LHCN-M2 (cell line): Measurements from ENCODE around the gene PDLIM4. TPM values are rescaled to one million over a fixed set of nuclear protein-coding genes. Genes with fewer than 3 reads are reported as not detected.
A peak's percentile ranks its signal among the peaks of the same experiment; 100 is the strongest.

ENCODE experiments used
- DNase-seq: peaks from one replicate; pipeline ENCODE4 v3.0.0-alpha.2; 2012; ENCODE audit warnings: low read depth
- total RNA-seq: library from RNA; depleted of rRNA; stranded (reverse); fragments of >200 nt; gene quantifications from 2 replicates; pipeline ENCODE4 v1.2.3, GENCODE V29; 2014

Gene PDLIM4
- total RNA-seq, 1 experiment from 2014 or later = 153 TPM

DNA sequence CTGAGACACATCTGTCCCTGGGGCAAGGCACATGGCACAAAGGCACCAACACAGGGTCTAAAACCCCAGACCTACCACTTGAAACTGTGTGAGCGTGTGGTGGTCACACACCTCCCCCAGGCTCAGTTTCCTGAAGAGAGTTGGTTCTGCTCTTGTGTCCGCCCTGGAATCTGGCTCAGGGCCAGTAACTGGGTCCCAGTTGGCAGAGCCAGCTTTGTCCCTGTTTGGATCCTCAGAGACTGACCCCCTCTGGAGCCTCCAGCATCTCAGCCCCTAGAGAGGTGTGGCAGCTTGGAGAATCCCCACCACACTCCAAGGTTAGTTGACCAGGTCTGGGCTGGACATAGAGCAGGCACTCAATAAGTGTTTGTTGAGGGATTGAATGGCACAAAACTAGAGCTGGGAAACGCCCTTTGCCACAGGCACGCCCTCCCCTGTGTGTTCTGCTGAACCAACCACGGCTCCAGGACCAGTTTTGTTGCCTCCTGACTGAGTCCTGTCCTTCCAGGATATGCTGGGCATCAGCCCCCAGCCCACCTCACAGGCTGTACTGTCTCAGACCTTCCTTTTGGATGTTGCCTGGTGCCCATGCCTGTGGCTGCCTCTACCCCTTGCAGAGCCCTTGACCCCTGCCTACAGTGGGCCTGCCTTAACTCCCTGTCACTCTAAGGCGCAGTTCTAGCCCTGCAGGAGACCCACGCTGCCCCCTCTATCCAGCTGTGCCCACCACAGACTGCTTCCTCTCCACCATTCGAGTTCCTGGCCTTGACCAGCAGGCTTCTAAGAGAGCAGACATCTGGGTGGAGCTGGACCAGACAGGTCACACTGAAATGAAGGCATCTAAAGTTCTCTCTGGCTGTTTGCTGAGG is 3.8 kb upstream of the PDLIM4 start:
- DNase-seq = no peak

DNA sequence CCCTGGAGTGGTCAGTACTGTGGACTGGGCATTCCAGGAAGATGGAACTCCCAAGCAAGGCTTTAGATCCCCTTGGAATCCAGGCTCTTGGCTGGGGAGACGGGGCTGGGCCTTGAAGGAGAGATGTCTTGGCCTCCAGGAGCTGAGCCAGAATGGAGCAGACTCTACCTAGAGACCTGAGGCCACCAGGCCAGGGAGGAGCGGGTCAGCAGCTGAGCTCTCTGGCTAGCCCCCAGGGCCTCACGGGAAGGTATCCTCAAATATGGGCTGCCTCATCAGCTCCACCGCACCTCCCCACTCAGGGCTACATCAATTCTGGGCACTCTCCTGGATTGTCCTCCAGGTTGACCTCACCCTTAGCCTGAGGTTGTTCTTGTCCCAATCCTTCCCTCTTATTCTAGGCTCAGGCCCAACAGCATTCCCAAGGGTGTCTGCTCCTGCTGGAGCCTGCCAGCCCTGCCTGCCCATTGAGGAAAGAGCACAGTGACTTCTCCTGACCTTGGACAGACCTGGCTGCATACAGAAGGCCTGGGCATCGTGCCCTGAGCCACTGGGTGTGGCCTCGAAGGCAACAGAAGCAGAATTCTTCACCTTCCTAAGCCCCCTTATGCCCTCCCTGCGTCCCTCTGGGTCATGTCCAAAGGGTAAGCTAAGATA is 3.0 kb upstream of the PDLIM4 start:
- no peak for DNase-seq

DNA sequence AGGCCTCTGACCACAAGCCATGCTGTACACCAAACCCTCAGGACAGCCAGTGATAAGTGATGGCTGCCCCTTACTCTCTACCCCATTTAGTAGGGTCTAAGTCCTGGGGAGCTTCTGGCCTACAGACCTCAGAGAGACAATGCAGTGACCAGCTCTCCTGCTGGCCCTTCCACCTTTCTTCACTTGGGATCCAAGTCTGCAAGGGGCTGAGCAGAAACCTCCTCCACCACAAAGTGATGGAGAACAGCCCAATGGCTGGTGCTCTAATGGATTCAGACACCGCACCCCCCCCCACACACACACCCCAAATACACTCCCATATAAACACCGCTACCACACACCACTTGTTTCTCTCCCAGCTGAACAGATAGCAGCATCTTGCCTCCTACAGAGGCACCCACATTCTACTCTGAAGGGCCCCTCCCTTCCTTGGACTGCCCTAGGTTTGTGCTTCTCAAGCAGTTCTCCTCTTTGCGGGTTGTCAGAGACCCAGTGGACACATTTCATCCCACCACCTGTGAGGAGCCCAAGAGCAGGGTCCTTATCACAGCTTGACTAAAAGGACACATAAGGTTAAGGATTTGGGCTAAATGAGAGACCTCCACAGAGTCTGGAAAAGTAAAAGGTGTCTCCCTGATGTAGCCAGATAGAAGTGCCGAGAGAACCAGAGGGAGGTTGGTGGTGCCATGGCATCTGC is 1.3 kb upstream of the PDLIM4 start:
- DNase-seq = no peak

DNA sequence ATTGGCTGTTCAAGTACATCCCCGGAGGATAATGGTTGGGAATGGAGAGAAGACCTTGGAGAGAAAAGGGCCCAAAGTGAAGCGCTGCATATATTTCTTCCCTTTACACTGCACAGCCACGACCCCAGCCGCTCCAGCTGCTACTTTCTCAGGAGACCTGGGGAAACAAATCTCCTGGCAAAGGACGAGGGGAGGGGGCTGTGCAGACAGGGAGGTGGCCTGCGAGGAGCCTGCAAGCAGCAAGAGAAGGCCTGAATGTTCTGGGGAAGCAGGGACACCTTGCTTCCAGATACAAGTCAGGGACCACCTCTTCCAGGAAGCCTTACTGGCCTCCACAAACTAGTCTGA is 739 bp upstream of the PDLIM4 start:
- no peak for DNase-seq

DNA sequence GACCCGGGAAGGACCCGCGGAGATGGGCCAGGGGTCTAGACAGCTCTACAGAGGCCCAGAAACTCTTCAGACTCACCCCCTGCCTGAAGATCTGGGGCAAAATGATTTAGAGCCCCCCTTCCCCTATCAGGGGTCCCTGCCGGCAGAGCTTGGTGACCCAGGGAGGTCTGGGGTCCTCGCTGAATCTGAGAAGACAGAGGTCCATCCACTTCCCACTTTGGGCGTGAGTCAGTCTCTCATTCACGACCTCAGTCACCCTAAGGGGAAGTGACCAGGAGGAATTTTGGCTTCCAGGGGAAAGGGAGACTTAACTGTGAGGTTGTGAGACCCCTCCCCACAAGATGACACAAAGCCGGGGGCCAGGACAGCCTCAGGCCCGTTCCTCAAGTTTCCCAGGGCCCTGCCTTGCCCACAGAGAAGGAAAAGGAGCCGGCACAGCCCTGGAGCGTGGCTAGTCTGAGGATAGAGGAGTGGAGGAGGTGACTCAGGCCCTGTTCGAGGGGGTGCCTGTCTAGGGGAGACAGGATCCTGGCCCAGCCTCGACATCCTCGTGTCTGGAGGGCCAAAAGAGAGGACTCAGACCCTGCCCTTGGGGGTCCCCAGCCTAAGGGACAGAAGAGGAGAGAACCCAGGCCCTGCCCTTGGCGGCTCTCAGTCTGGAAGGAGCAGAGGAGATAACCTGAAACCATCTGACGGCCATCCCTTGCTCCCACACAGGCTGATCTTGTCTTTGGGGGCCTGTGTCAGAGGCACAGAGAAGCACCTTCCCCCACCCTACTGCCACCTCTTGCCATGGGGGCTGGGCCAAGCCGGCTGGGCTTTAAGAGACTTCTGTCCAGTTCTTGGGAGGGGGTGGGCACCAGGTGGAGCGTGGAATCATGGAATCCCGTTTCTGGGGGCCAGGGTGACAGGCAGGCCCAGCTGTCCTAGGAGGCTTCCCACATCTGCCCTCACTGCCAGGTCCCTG is 889 bp downstream of the PDLIM4 start:
- peak; percentile 60 for DNase-seq

DNA sequence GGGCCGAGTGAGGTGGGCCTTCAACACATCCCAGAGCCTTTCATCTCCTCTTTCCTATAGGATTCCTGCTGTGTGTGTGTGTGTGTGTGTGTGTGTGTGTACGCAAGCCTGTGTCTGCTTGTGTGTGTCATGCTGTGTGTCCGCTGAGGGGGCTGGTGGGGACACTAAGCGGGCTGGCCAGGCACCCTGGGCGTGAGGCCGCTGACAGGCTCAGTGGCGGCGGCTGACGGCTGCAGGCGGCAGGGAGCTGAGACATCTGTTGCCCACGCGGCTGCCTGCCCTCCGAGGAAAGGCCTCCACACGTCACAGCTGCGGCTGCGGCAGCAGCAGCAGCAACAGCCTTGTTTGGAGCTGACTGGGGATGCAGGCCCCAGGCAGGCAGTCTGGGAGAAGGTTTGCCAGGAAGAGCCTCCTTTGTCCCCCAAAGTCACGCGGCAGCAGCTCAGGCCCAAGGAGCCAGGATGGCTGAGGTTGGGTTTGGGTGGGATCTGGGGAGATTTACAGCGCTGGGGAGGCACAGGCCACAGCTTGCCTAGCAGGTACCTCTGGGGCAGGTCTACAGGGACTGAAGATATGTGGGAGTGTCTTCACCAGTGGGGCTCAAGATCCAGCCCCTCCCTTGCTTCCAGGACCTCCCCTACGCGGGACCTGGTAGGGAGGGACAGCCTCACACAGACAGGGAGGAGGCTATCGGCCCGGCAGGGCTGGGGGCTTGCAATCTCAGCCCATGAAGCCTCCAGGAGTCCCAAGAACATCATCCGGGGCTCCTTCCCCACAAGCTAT is 1.8 kb downstream of the PDLIM4 start:
- DNase-seq = peak; percentile 90

DNA sequence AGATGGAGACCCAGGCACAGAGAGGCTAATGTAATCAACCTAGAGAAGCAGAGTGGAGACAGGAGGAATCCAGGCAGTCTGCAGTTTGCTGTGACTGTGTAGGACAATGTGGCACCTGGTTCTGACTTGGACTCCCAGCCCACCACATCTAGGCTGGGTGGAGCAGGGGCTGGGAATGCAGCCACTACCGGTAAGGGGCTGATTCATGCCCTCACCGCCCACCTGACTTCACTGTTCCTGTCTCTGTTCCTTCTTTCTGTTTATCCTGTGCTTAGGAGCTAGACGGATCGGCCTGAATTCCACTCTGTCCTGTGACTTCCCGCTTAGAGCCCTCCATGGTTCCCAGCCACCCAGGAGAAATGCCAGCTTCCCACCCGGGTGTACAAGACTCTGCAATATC is 2.6 kb downstream of the PDLIM4 start:
- no peak for DNase-seq

DNA sequence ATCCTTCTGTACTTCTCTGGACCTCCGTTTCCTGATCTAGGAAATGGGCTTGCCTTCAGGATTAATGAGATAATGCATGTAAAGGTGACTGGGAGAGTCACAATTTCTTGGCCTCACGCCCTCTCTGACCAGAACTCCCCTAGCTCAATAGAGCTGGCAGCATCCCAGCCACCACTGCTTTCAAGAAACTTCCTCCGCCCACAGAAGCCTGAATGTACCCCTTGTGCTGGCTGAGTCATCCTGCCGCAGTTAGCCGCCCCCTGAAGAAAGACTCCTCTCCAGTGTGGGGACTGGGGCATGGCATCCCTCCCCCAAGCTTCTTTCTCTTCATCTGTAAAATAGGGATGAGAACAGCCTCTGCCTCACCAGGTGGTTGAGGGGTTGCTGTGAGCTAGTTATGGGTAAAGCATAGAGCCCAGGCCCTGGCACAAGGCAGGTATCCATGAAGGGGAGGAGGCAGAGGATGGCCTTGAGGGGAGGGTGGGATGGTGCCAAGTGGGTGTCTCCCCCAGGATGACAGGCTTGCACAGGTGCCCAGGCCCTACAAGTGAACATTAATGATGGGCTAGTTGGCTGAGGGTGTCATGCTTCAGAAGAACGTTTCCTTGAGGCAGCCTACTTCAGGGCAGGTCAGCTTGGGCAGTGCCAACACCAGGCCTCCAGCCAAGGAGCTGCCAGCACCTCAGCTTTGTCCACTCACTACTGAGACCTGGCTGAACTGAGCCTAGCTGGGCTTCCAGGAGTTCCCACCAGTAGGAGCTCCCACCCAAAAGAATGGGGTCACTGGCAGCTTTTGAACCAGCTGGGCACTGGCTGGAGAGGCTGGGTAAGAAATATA is 3.4 kb downstream of the PDLIM4 start:
- DNase-seq = peak; percentile 93

DNA sequence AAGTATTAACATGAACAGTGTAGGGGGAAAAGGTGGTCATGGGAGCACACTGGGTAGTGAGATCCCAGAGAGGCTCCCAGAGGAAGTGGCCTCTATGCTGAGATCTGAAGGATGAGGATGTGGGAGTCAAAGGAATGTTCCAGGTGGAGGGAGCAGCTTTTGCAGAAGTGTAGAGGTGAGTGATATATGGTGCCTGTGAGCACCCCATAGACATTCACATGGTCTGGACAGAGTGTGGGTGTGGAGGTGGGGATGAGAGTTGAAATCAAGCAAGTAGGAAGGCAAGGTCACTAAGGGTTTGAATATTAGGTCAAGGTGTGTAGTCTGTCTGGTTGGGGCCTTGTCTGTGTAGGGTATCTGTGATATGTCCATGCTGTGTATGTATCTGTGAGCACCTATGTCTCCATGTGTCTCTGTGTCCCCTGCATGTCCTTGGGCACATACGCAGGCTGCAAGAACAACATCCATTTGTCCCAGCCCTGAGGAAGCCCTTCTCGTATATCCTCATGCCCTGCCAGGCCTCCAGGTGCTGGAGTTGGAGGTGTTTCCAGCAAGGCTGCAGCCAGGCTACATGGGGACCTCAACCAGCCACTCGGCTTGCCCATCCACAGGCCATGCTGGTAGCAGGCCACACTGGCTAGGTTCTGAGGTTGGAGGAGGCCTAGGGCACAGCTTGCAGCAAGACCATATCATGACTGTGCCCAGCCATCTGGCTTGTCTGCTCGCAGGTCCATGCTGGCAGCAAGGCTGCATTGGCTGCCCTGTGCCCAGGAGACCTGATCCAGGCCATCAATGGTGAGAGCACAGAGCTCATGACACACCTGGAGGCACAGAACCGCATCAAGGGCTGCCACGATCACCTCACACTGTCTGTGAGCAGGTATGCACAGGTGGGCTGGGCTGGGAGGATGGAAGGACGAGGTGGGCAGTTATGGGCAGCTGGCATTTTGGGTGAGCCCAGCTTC is 4.7 kb downstream of the PDLIM4 start:
- DNase-seq = no peak

DNA sequence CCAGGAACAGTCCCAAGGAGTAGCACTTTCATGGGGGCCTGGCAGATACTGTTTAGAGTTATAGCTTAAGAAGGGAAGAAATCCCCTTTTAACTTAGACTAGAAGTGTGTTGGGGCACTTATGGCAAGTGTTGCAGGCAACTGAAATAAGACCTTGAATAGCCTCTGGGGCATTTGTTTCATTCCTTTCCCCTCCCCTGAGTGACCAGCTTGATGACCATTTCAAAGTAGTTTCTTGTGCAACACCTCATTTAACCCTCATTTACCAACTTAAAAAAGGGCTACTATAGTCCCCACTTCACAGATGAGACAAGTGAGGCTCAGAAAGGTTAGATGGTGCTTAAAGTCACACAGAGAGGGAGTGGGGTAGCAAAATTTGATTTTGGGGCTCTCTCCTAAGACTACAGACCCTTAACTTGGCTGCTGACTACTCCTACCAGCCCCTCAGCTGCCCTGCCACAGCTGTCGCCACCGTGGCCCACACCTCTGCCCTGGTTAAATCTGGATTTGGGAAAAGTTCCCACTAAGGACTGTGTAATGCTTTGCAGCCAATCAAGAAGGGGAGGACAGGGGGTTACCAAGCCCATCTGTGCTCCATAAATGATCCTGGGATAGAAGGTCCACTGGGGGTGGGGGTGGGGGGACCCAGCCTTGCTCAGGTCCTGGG is 5.5 kb downstream of the PDLIM4 start:
- DNase-seq = no peak

DNA sequence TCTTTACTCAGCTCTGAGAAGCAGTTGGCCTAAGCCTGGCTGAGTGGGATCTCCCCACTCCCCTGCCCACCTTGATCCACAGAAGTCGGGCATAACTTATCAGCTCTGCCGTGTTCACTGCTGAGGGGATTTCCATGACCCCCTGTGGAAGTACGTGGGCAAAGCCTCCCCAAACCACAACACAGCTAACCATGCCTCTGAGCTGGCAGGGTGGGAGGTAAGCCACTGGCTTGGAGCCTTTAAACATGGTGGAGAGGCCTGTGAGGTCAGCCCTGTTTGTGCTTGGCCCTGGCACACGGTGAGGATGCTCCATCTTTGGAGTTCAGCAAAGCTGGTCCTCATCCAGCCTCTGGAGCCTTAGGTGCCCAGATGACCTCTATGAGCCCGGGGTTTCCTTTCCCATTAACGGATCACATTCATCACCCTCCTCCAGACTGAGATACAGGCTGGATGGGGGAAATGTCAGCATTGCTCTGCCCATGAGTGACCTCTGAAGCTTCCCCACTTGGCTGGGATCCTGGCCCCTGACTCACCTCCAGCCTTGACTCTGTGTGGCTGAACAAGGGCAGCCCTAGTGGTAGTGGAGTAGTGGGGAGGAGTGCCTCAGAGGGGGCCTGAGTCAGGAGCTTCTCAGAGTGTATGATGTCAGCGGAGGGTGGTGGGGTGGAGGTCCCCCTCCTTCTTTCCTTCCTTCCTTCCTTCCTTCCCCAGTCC is 6.2 kb downstream of the PDLIM4 start:
- DNase-seq = peak; percentile 95

DNA sequence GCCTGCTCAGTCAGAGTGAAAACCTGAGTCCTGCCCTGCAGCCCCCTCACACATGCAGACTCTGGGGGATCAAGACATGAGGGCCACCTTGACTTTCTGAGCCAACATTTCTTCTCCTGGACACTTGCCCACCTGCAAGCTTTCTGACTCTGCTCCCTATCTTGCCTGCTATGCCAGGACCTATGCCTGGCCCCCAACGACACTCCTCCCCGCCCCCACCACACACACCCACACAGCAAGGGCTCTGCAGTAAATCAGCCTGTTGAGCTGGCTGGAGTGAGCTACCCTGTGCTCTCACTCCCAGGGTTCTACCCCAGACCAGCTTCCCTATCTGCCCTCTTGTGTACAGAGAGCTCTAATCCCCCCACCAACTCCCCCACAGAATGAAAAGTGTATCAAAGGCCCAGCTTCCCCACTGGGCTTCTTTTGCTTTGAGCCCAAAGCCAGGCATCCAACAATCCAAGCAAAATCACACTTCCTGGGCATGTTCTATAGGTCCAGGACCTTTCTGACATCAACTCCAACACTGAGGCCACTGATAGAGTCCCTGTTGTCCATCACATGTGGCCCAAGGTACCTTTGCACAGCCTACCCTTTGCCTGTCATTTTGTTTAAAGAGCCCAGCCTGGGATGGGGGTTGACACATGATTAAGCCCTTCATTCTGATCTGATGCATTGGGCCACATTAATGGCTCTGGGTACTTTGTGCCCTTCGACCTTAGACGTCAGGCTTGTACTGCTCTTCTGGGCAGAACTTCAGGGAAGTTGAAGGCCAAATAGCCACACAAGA is 7.2 kb downstream of the PDLIM4 start:
- no peak for DNase-seq

DNA sequence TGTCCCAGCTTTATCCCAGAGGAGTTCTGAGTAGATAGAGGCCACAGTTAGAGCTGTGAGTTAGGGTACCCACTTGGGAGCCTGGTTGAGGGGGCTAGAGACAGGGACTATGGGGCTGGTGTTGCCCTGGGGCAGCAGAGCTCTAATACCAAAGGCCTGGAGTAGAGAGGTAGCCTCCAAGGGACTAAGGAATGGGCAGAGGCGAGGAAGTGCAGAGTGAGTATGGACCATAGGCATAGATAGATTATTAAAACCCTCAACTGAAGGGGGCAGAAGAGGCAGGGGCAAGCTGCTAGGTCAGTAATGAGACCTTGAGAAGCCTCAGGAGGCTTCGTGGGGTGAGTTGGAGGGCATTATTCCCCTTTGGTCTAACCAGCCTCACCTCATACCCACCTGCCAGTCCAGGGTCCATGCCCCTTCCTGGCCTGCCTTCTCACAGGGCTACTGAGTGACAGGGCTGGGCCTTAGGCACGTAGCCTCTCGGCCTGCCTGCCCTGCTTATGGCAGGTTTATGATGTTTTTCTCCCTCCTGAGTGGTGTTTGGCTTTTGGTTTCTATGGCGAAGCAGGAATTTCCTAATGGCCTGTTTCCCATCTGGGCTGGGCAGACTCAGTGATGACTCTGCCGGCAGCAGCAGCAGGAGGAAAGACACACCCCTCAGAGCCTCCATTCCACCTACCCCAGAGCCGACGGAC is 8.0 kb downstream of the PDLIM4 start:
- peak; percentile 93 for DNase-seq

DNA sequence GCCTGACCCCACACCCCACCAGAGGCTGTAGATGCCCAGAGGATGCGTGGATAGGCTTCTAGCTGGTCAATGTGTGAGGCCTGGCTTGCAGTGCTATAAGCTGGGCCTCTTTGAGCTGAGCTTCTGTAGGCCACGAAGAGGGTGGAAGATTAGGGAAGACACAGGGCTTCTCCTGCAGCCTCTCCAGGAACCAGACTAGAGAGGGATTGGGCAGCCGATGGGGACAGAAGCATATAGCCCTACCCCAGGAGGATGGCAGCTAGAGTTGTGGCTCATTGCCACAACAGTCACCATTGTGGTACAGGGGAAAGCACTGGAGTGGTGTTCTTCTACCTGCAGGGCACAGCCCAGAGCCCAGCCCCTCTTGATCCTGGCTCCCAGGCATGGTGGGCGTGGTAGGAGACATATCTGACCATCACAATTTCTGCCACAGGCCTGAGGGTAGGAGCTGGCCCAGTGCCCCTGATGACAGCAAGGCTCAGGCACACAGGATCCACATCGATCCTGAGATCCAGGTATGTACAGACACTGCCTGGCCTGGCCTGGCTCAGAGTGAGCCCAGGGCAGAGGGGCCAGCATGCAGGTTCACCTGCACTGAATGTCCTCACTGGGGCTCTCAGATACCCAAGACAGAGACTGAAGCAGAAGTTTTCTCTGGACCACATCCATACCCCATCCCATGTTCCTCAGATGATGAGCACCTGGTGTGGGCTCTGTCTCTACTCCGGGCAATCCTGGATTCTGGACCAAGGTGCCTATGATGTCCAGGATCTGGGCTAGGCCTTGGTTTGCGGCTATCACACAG is 8.7 kb downstream of the PDLIM4 start:
- no peak for DNase-seq

DNA sequence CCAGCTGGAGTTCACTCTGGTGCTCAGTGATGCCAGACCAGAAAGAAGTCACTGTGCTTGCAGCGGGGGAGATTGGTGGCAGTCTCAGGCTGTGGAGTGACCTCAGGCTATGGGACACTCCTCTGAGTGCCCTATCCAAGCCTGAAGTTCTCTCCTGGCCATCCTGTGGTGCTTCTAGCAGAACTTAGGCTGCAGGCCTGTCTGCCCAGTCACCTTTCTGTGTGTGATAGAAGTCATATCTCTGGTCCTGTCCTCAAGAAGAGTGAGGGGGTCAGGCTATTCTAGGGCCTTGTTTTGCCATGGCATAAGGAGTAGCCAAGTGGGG is 9.3 kb downstream of the PDLIM4 start:
- DNase-seq = no peak
